Ishikawa (cell line): ENCODE measurements around the gene SLC6A3.

Experiments
- CEBPB ChIP-seq: IDR thresholded peaks from 2 replicates; pipeline ENCODE4 v1.6.1; 2012
- CREB1 ChIP-seq: IDR thresholded peaks from 2 replicates; pipeline ENCODE4 v1.6.1; 2012; ENCODE audit warnings: low read depth
- EGR1 ChIP-seq: IDR thresholded peaks from 2 replicates; pipeline ENCODE4 v1.6.1; 2012
- EP300 ChIP-seq: IDR thresholded peaks from 2 replicates; pipeline ENCODE4 v1.6.1; 2012; ENCODE audit warnings: borderline replicate concordance
- FOXM1 ChIP-seq: IDR thresholded peaks from 2 replicates; pipeline ENCODE4 v1.6.1; 2012; ENCODE audit warnings: low read depth, borderline replicate concordance
- MAX ChIP-seq: IDR thresholded peaks from 2 replicates; pipeline ENCODE4 v1.6.1; 2012
- NFIC ChIP-seq: IDR thresholded peaks from 2 replicates; pipeline ENCODE4 v1.6.1; 2012
- RAD21 ChIP-seq: IDR thresholded peaks from 2 replicates; pipeline ENCODE4 v1.6.1; 2012; ENCODE audit warnings: low read depth
- TAF1 ChIP-seq: IDR thresholded peaks from 2 replicates; pipeline ENCODE4 v1.6.1; 2012; ENCODE audit warnings: low read depth, mild to moderate bottlenecking
- TCF12 ChIP-seq: IDR thresholded peaks from 2 replicates; pipeline ENCODE4 v1.6.1; 2012; ENCODE audit warnings: low read depth
- TEAD4 ChIP-seq: IDR thresholded peaks from 2 replicates; pipeline ENCODE4 v1.6.1; 2012
- USF1 ChIP-seq: IDR thresholded peaks from 2 replicates; pipeline ENCODE4 v1.6.1; 2012
- YY1 ChIP-seq: IDR thresholded peaks from 2 replicates; pipeline ENCODE4 v1.6.1; 2012; ENCODE audit warnings: low read depth
- ZBTB7A ChIP-seq: IDR thresholded peaks from 2 replicates; pipeline ENCODE4 v1.6.1; 2012; ENCODE audit warnings: low read depth
- TF ChIP-seq, protein P1 (sequence below): IDR thresholded peaks from 2 replicates; pipeline ENCODE4 v1.6.1; 2012; ENCODE audit warnings: low read depth, mild to moderate bottlenecking

The SLC6A3 gene

DNA sequence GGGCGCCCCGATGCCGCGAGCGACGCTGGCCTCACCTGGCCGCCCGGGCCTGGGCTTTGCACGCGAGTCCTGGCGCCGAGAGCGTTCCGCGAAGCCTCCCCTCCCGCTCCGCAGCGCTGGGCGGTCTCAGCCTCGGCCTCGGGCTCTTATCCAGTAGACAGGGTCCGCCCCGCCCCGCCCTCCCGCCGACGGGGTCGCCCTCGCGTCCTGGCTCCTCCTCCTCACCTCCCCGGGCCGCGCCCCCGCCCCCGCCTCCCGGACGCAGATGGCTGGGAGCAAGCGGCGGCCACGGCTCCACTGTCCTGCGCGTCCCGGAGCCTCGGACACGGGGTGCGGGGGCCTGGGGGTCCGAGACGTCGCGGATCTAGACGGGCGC, at the start of gene SLC6A3:
Gene SLC6A3, minus strand, starts transcription at position 128 of the 376 bp plus-strand sequence. CDS start 2,243 bp downstream, outside the sequence.
- TF ChIP-seq MAX (peak; percentile 86), EGR1 (0 out of 2 replicates have a peak, but pooled peaks have one; percentile 28), CEBPB (no peak), ZBTB7A (peak; percentile 24; the same call in 1 of the 2 replicates)

DNA sequence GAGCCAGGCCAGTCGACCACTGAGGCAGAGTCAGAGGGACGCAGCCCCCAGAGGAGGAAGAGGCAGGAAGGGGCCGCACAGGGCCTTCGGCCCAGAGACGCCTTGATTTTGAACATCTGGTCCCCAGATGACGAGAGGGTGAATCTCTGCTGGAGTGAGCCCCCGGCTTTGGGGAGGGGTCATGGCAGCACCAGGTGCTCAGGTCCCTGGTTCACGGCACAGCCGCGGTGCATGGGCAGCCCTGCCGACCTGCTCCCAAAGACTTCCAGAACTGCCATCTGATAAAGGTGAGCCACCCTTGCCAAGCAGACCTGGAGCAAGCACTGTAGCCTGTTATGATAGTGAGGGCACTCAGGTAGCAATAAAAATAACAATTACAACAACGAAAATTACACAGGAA, 48.7 kb upstream of the SLC6A3 start:
- TF ChIP-seq RAD21 (no peak), USF1 (no peak), FOXM1 (no peak), NFIC (no peak), TCF12 (no peak)

DNA sequence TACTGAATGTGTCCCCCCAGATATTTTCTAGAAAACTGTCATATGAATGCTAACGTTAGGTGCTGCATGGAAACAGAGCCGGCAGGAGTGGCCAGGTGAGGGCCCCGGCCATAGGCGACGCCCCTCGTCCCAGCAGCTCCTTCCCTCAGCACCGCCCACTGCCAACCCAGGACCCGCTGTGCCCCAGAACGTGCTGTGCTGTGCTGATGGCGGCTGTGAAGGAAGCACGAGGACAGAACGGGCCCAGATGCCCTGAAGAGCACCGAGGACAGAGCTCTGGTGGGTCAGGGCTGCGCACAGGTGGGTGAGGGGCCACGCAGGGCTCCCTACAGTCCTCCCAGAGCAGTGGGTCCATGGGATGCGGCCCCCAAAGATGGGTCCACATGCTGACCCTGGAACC, 48.2 kb upstream of the SLC6A3 start:
- TF ChIP-seq, protein P1, sequence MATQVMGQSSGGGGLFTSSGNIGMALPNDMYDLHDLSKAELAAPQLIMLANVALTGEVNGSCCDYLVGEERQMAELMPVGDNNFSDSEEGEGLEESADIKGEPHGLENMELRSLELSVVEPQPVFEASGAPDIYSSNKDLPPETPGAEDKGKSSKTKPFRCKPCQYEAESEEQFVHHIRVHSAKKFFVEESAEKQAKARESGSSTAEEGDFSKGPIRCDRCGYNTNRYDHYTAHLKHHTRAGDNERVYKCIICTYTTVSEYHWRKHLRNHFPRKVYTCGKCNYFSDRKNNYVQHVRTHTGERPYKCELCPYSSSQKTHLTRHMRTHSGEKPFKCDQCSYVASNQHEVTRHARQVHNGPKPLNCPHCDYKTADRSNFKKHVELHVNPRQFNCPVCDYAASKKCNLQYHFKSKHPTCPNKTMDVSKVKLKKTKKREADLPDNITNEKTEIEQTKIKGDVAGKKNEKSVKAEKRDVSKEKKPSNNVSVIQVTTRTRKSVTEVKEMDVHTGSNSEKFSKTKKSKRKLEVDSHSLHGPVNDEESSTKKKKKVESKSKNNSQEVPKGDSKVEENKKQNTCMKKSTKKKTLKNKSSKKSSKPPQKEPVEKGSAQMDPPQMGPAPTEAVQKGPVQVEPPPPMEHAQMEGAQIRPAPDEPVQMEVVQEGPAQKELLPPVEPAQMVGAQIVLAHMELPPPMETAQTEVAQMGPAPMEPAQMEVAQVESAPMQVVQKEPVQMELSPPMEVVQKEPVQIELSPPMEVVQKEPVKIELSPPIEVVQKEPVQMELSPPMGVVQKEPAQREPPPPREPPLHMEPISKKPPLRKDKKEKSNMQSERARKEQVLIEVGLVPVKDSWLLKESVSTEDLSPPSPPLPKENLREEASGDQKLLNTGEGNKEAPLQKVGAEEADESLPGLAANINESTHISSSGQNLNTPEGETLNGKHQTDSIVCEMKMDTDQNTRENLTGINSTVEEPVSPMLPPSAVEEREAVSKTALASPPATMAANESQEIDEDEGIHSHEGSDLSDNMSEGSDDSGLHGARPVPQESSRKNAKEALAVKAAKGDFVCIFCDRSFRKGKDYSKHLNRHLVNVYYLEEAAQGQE: no peak
- TF ChIP-seq CREB1: no peak
- no peak for TF ChIP-seq MAX
- TF ChIP-seq TAF1: no peak
- no peak for TF ChIP-seq EGR1
- no peak for TF ChIP-seq EP300
- no peak for TF ChIP-seq TCF12
- no peak for TF ChIP-seq YY1

DNA sequence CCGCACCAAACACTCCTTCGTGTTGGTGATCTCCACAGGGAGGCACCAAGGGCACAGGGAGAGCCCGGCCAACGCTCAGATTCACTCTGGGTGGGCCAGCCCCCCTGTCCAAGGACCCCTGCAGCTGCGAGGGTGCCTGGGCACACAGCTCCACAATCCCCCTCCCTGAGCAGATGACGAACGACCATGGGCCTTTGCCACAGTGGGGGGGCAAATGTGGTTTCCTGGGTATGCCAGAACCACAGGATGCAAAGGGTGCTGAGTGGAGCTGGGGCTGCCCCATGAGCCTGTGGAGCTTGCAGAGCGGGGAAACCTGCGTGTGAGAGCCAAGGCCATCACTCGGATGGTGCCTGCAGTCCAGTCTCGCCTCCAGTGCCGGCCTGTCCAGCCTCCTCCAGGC, 47.5 kb upstream of the SLC6A3 start:
- TF ChIP-seq TEAD4 (no peak), CEBPB (no peak), USF1 (no peak), FOXM1 (no peak), CREB1 (no peak), EP300 (no peak), RAD21 (no peak), EGR1 (no peak), ZBTB7A (no peak), TCF12 (no peak), NFIC (no peak), YY1 (no peak), TAF1 (no peak), MAX (no peak)
- TF ChIP-seq, protein P1: no peak

DNA sequence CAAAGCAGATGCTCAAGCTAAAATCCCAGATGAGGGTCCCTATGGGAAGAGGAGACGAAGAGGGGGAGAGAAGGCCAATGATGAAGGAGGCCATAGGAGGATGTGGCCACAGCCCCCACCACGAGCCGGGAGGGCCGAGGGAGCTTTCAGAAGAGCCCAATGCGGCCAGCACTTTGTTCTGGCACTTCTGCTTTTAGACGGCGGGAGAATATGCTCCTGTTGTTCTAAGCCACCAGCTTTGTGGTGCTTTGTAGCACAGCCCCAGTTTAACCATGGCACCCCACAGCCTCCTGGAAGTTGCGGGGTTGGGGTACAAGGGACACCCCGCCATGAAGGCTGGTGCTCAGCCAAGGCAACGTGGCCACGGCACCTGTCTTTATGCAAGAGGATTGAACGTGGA, 45.1 kb upstream of the SLC6A3 start:
- no peak for TF ChIP-seq TAF1
- no peak for TF ChIP-seq ZBTB7A
- TF ChIP-seq TCF12: no peak
- no peak for TF ChIP-seq USF1
- no peak for TF ChIP-seq CREB1
- no peak for TF ChIP-seq NFIC
- no peak for TF ChIP-seq MAX
- no peak for TF ChIP-seq FOXM1
- no peak for TF ChIP-seq EGR1
- TF ChIP-seq RAD21: no peak
- no peak for TF ChIP-seq TEAD4
- TF ChIP-seq YY1: no peak
- TF ChIP-seq CEBPB: no peak
- TF ChIP-seq, protein P1: no peak
- no peak for TF ChIP-seq EP300
